HepG2 (cell line): ENCODE results near the gene FKBP1A. TPM values are rescaled to one million over a fixed set of nuclear protein-coding genes. Genes with fewer than 3 reads are reported as not detected.

Source experiments
- ATF6 ChIP-seq: sonication (generic); formaldehyde crosslinking; conservative IDR thresholded peaks from 2 replicates; pipeline ENCODE4 v1.4.0; 2020; ENCODE audit warnings: missing genetic modification reagents
- BORCS8-MEF2B ChIP-seq: sonication (generic); formaldehyde crosslinking; IDR thresholded peaks from 2 replicates; pipeline ENCODE4 v1.8.0; 2022; ENCODE audit warnings: mild to moderate bottlenecking, missing genetic modification reagents
- FOXC1 ChIP-seq: sonication (generic); formaldehyde crosslinking; IDR thresholded peaks from 2 replicates; pipeline ENCODE4 v1.8.0; 2022; ENCODE audit warnings: mild to moderate bottlenecking, missing genetic modification reagents, borderline replicate concordance
- HNRNPK ChIP-seq: fragments of 200-400 bp; formaldehyde crosslinking; IDR thresholded peaks from 2 replicates; pipeline ENCODE4 v1.6.1; 2018; ENCODE audit warnings: low read length, low read depth, moderate library complexity, mild to moderate bottlenecking; ENCODE audit not compliant: poor library complexity, severe bottlenecking
- LRRFIP1 ChIP-seq: sonication (generic); formaldehyde crosslinking; conservative IDR thresholded peaks from 2 replicates; pipeline ENCODE4 v1.4.0; 2020; ENCODE audit warnings: missing genetic modification reagents
- PRDM15 ChIP-seq: sonication (generic); formaldehyde crosslinking; IDR thresholded peaks from 2 replicates; pipeline ENCODE4 v1.4.0; 2020; ENCODE audit warnings: missing genetic modification reagents
- PREB ChIP-seq: sonication (generic); formaldehyde crosslinking; IDR thresholded peaks from 2 replicates; pipeline ENCODE4 v1.4.0; 2020; ENCODE audit warnings: missing genetic modification reagents
- SALL1 ChIP-seq: sonication (generic); formaldehyde crosslinking; IDR thresholded peaks from 2 replicates; pipeline ENCODE4 v1.8.0; 2022; ENCODE audit warnings: mild to moderate bottlenecking, missing genetic modification reagents
- SIN3A ChIP-seq: IDR thresholded peaks from 2 replicates; pipeline ENCODE4 v1.6.1; 2011; ENCODE audit warnings: low read depth, mild to moderate bottlenecking, control low read depth, low read length, borderline replicate concordance
- ZBTB37 ChIP-seq: sonication (generic); formaldehyde crosslinking; IDR thresholded peaks from 2 replicates; pipeline ENCODE4 v1.4.0; 2020; ENCODE audit warnings: mild to moderate bottlenecking, missing genetic modification reagents
- ZEB1 ChIP-seq: IDR thresholded peaks from 2 replicates; pipeline ENCODE4 v1.6.1; 2012; ENCODE audit warnings: mild to moderate bottlenecking, low read depth, inconsistent platforms; ENCODE audit not compliant: insufficient replicate concordance
- ZNF564 ChIP-seq: sonication (generic); formaldehyde crosslinking; IDR thresholded peaks from 2 replicates; pipeline ENCODE4 v1.8.1; 2023; ENCODE audit warnings: mild to moderate bottlenecking, missing genetic modification reagents
- ZNF605 ChIP-seq: sonication (generic); formaldehyde crosslinking; IDR thresholded peaks from 2 replicates; pipeline ENCODE4 v1.8.0; 2022; ENCODE audit warnings: mild to moderate bottlenecking, missing genetic modification reagents
- ZNF674 ChIP-seq: sonication (generic); formaldehyde crosslinking; IDR thresholded peaks from 2 replicates; pipeline ENCODE4 v1.5.0; 2020; ENCODE audit warnings: low read depth, mild to moderate bottlenecking, missing genetic modification reagents
- ZNF720 ChIP-seq: sonication (generic); formaldehyde crosslinking; IDR thresholded peaks from 2 replicates; pipeline ENCODE4 v1.4.0; 2020; ENCODE audit warnings: missing genetic modification reagents
- ZNF737 ChIP-seq: sonication (generic); formaldehyde crosslinking; IDR thresholded peaks from 2 replicates; pipeline ENCODE4 v1.5.0; 2020; ENCODE audit warnings: missing genetic modification reagents, mild to moderate bottlenecking, borderline replicate concordance
- ZNF883 ChIP-seq: sonication (generic); formaldehyde crosslinking; IDR thresholded peaks from 2 replicates; pipeline ENCODE4 v1.5.1; 2020; ENCODE audit warnings: mild to moderate bottlenecking, missing genetic modification reagents; ENCODE audit errors: not compliant biosample characterization
- polyA plus RNA-seq, 8 experiments: library from polyadenylated mRNA; depleted of rRNA in 3 of 8; stranded (reverse) in 7 of 8; unstranded in 1 of 8; fragments of >200 nt; fragmentation: Illumina TruSeq in 4 of 8; extraction: Trizol in 4 of 8; gene quantifications; 2 replicates each; pipeline versions ENCODE4 v1.2.1 to v1.2.3, GENCODE V29; 2011 to 2016; ENCODE audit warnings: low read depth in 4 of 8, missing spikeins in 1 of 8, mixed read lengths in 1 of 8; ENCODE audit not compliant: insufficient read depth in 1 of 8
- total RNA-seq, 5 experiments: library from RNA; depleted of rRNA; stranded (reverse); fragments of >200 nt; fragmentation: Illumina TruSeq; extraction: Trizol; gene quantifications; 2 replicates each; pipeline ENCODE4 v1.2.3, GENCODE V29; 2016; ENCODE audit warnings: low read depth in 1 of 5

Gene FKBP1A
- total and polyA plus RNA-seq, 2 of the 13 experiments (the other 11 are each of a cell fraction or from before 2014, with no cell fraction given) = 119 to 468 TPM

- TF ChIP-seq ZNF883 (CRISPR knock-in tag) (peak; percentile 10), ZEB1 (no peak), PREB (CRISPR knock-in tag) (peak; percentile 29; the same call in 1 of the 2 replicates), HNRNPK (peak; percentile 64), ZNF674 (CRISPR knock-in tag) (no peak), ZNF564 (CRISPR knock-in tag) (no peak), BORCS8-MEF2B (CRISPR knock-in tag) (0 out of 2 replicates have a peak, but pooled peaks have one; percentile 15), SALL1 (CRISPR knock-in tag) (peak; percentile 8; the same call in 1 of the 2 replicates), ZNF737 (CRISPR knock-in tag) (peak; percentile 87), PRDM15 (CRISPR knock-in tag) (0 out of 2 replicates have a peak, but pooled peaks have one; percentile 1), ZNF605 (CRISPR knock-in tag) (peak; percentile 41; the same call in 1 of the 2 replicates), SIN3A (no peak), FOXC1 (CRISPR knock-in tag) (no peak), ZNF720 (CRISPR knock-in tag) (0 out of 2 replicates have a peak, but pooled peaks have one; percentile 38), ZBTB37 (CRISPR knock-in tag) (no peak), LRRFIP1 (CRISPR knock-in tag) (no peak), ATF6 (CRISPR knock-in tag) (no peak)
These were observed 1.0 kb downstream of the FKBP1A start (continued) for GRCh38 chr20:1391640-1392442.
